GM19025 (cell line): Measurements from ENCODE around the gene ALG9.
A peak's percentile ranks its signal among the peaks of the same experiment; 100 is the strongest.
"Not testable (repeated sequence)": the region's sequence is repeated elsewhere in the genome, so short reads cannot be mapped to it uniquely, and the experiment has no call there.

Experiments
- ATAC-seq: cut with Tn5 transposase; IDR thresholded peaks from one replicate; pipeline ENCODE4 v1.9.1; 2021; ENCODE audit warnings: mild to moderate bottlenecking, low read depth, moderate library complexity; ENCODE audit not compliant: unreplicated experiment

The ALG9 gene

DNA sequence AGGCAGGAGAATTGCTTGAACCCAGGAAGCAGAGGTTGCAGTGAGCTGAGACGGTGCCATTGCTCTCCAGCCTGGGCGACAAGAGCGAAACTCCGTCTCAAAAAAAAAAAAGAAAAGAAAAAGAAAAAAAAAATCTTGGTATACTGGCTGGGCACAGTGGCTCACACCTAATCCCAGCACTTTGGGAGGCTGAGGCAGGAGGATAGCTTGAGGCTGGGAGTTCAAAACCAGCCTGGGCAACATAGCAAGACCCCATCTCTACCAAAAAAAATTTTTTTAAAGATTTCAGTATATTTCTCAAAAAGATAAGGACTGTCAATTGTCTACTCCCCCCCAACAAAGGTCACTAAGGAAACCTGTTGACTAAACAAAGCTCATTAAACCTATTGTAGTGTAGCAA, 13.7 kb upstream of the ALG9 start:
- ATAC-seq = not testable (repeated sequence)

DNA sequence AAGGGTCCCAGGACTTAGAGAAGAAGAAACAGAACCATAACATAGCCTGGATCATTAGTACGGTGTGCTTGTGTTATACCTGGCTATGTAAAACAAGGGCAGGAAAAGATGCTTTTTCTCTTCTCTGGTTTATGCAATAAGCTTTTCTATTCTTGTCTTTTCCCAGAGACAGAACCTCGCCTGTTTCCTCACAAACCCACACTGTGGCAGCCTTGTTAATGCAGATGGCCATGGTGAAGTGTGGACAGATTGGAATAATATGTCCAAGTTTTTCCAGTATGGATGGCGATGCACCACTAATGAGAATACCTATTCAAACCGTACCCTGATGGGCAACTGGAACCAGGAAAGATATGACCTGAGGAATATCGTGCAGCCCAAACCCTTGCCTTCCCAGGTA, 10.8 kb upstream of the ALG9 start:
- no peak for ATAC-seq

DNA sequence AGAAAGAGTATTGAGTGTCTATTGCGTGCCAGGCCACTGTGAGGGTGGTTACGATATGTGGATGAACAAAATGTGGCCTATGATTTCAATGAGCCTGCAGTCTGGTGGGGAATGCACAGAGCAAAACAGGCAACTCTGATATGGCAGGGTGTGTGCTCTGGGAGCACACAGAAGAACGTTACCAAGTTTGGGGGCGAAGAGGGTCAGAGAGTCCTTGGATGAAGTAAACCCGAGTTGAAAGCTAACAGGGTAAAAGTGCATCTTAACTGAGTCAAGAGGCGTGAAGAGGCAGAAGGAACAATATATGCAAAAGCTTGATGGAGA, 8.2 kb upstream of the ALG9 start:
- peak; percentile 2 for ATAC-seq

DNA sequence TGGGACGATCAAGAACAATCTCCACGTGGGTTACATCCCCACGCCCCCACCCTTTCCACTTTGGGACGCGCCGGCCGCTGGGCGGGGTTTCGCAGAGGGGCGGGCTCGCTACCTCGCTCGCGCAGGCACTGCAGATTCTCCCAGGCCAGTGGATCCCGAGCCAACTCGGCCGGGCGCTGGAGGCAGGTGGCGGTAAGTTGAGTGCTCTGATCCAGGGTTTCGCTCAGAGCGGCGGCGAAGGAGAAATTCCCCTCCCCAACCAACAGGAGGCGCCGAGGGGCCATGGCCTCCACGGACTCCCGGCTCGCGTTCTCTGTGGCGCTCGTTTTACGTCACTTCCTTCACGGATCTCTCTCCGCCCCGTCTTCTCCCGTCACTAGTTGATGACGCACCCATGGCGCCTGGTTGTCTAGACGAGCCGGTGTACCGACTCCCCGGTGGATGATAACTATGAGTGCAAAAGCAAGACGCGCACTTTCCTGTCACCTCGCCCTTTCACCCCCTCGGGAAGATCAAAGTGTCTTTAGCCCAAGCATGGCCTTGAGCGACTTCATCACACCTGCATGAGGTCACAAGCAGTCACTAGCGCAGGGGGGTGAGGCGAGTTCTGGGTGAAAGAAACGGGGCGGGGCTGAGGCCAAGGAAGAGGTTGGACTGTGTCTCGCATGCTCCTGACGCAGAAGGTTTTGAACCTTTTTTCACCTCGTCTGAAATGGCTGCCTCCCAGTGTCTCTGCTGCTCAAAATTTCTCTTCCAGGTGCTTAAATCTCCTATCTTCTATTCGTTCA, 7.7 kb upstream of the ALG9 start, which contains the start of the genes CFAP68 and FDXACB1:
Gene CFAP68, plus strand, starts transcription at position 693 of the 788 bp plus-strand sequence. Its CDS starts 20 bp downstream, at position 713.
Gene FDXACB1, minus strand, starts transcription at position 317 of the 788 bp plus-strand sequence. Its CDS starts 33 bp downstream, at position 284.
- ATAC-seq = peak; percentile 84

DNA sequence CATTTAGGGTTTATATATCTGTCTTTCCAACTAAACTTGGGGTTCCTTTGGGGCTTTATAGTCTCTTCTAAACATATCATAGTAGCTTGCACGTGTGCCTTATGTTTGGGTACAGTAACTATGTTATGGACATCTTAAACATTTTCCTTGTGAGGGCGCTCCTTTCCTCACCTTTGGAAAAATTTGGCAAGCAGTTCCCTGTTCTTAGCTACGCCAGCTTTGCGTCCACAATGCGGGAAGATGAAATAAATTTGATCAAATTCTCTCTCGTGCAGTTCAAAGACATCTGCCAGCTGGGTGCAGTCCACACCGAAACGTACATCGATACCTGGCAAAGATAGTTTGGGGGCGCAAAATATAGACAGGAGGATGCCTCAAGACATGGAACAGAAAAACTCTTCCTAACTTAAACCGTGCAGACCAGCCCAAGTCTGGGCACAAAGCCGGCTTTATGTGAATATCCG, 7.0 kb upstream of the ALG9 start:
- ATAC-seq = no peak

DNA sequence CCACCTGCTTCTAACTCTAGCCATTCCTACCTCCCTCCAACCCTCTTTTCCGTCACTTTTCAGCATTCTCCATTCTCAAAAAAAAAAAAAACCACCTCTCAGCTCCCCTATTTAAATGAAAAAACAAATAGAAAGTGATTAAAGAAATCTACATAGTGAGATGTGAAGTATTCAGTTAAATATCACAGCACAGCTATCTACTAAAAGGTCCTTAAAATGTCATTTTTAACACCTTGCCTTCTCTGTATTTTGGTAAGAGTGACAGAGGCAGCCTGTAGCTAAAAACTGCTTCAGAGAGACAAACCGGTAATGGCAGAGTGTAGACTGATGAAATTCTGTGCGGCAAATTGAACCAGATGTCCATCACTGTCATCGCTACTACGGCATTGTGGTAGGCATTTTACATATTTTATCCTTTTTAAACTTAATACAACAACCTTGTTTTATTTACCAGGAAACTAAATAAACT, 346 bp upstream of the ALG9 start:
- no peak for ATAC-seq

DNA sequence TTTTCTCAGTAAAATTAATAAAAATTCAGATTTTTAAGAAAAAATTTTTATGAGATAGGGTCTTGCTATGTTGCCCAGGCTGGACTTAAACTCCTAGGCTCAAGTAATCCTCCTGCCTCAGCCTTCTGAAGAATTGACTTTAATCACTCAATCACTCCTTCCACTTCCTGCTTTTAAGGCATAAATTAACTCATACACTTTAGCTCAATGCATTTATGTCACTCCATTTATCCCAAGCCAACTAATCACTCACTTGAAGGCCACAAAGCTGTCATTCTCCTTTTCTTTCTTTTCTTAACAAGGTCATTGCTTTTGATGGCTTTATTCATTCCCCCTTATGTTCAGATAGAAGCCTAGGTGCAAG, 877 bp downstream of the ALG9 start:
- no peak for ATAC-seq

DNA sequence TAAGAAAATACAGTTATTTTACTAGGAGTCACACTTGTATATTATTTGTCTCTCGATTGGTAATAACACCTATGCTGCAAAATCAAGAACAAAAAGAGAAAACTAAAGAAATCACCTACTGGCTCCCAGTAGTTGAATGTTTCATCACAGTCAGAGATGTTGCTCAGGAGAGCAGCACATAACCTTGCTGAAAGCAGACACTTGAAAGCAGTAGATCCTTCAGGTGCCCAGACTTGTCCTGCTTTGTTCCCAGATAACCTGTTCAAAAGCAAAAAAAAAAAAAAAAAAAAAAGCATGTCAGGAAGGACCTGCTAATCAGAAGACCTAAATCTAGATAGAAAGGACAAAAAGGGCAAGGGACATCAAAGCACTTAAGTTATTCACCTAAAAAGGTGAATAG, 1.3 kb downstream of the ALG9 start:
- ATAC-seq = no peak

DNA sequence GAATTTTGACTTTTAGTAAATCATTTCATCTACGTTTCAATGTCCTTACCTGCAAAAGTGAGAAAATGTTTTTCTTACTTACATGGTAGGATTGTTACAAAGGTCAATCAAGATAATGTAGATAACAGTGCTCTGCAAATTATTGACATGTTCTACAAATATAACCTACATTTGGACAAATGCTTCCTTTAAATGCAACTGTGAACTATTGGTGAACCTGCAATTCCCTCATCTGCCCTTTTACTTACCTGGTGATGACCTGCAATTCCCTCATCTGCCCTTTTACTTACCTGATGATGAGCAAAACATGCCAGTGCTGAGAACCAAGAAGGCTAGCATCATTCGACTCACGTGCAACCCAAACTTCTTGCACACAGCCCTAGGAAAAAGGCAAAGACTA, 11.1 kb downstream of the ALG9 start:
- no peak for ATAC-seq

DNA sequence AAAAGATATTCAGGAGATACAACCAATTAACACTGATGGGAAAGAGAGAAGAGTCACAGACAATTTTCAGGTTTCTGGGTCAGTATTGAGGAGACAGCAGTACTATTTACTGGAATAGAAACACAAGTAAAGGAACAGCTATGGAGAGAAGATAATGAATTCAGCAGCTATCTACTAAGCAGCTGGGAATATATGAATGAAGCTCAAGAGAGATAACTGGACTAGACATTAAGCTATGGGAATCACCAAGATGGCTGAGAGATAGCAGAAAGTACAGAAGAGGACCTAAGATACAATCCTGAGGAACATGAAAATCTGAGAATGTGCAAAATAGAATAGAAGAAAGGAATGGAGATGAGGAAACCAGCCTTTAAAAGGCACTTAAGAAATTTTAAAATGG, 15.9 kb downstream of the ALG9 start:
- ATAC-seq = no peak

DNA sequence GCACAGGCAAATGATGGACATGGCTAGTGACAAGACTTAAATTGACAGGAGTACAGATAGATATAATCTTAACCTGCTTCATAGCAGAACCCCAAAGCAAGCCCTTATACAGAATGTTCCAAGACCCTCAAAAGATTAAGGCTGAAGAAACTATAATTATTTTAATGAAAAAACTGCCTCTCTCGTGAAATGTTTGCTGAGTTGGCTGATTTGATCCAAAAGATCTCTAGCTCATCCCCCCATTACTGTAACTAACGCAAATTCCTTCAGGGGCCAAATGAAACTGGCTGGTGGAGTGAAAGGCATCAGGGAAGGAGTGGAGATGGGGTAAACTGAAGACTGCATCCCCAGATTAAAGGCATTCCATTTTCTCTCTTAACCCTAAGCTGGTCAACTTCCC, 19.3 kb downstream of the ALG9 start:
- no peak for ATAC-seq

DNA sequence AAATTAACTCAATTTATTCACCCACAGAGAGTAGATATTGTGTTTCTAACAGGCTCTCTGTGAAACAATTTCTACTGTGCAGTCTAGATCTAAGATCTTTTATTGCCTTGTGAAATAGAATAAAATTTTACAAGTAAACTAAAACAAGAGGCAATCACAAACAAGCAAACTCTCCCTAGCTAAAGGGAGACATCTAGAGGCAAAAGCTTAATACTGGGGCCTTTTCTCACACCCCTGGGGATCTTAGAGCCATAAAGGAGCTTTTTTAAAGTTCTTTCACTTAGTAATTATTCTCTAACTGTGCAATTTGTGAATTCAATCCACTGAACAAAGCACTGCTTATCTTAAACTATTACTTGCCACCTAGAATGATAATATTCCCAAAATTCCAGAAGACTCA, 19.7 kb downstream of the ALG9 start:
- ATAC-seq = no peak

DNA sequence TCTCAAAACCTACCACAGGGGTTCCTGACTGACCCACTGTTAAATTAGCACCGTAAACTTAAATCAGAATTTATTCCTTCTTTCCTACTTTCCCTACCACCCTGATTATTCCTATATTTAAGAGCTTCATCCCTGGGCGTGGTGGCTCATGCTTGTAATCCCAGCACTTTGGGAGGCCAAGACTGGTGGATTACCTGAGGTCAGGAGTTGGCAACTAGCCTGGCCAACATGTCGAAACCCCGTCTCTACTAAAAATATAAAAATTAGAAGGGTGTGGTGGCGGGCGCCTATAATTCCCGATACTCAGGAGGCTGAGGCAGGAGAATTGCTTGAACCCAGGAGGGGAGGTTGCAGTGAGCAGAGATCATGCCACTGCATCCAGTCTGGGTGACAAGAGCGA, 20.3 kb downstream of the ALG9 start:
- ATAC-seq = no peak

DNA sequence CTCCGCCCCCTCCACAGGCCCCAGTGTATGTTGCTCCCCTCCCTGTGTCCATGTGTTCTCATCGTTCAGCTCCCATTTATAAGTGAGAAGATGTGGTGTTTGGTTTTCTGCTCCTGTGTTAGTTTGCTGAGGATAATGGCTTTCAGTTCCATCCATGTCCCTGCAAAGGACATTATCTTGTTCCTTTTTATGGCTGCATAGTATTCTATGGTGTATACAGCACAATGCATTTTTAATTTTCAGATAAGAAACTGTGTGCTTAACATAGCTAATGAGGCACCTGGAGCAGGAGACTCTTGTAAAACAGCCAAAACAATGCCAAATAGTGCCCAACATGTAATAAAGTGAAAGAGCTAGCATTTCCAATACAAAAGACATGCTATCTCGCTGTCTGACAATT, 21.8 kb downstream of the ALG9 start:
- ATAC-seq = no peak

DNA sequence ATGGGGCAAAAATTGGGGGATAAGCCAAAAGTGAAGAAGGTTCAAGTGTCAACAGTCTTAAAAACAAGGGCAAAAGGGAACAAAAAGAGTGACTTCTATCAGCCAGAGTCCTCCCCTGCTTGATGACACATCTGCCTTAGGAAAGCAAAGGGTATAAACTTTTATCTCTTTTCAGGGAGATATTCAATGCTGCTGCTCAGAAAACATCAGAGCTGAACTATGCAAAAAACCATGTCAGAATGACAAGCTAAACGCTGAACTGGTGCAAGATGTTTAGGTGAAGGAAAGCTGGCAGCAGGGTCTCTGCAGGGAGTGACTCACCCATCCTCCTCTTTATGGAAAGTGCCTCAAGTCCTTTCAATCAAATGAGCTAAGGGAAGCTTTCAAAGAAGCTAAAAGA, 24.7 kb downstream of the ALG9 start:
- no peak for ATAC-seq

DNA sequence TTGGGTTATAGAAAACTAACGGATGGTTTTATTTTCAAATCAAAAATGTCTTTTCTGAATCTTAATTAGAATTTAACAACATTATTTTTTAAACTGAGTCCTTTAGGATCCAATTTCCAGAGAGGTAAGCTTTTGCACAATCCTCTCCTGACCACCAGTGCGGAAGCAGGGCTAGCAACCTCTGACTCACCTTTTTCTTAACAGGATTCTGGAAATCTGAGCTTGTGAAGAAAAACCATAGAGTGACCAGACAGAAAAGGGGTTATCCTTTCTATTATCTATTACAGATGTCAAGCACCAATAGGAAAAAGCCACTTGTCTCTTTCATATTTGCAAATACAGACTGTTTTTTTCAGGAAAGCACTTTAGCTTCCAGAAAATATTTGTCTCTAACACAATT, 25.3 kb downstream of the ALG9 start:
- no peak for ATAC-seq

DNA sequence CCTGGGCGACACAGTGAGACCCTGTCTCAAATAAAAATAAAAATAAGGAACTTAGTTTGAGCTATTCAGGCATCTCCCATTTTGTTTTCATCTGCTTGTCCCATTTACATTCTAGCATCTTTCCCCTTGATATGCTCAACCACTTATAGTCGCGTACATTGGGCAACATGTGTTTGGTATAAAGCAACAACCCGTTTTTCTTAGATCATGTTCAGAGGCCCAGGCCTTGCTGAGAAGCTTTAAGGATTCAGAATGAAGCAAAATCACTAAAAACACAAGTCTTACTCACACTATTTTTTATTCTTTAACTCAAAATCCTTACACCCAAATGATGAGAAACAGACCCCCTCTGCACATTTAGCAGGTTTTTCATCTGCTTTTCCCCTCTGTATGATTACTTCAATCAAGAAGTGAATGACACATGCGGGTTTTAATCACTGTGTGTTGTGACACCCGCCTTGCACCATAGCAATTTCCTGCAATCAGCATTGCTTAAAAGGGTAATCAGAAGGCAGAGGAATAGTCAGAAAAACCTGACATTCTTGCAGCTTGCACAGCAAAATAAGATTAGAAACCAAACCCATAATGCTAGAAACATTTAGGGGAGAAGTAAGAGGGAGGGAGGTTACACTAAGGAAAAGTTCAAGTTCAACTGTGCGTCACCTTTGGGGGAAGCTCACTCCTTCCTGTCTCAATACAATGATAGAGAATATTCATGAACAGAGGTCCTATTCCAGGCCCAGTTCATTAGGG, 25.9 kb downstream of the ALG9 start:
- ATAC-seq = no peak

DNA sequence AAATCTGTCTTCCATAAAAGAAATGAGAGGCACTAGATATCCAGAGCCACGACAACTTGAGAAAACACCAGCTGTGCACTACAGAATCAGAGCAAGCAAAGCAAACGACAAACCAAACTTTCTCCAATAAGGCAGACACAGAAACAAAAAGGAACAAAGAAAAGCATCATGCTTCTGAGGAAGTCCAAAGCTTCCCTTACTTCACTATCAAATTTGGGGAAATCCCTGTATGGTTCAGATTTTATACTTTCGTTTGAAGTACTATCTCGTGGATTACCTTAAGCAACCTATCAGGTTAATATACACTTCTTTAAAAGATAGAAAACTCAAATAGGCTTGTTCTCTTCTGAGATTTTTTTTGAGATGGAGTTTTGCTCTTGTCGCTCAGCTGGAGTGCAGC, 27.7 kb downstream of the ALG9 start:
- no peak for ATAC-seq

DNA sequence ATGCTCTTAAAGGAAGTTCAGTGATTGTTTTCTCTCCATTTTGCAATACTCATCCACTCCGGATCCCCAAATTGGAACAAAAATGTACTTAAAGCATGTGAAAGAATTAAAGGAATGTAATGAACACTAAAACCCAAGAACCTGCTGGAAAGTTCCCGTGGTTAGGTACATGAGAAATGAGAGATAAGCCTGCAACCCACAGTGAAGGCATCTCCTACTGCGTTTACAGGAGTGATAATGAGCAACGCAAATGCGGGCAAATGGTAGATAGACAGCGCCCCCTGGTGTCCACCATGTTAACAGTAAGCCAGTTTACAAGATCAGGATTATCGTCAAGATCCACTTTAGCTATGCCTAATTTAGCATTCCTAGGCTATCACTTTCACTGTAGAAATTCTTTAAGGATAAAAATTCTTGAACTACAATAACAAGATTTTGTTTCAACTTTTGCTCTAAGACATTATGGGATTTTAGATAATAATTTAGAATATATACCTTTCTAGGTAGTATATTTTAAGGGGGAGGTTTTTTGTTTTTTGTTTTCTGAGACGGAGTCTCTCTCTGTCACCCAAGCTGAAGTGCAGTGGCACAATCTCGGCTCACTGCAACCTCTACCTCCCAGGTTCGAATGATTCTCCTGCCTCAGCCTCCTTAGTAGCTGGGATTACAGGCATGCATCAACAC, 29.9 kb downstream of the ALG9 start:
- ATAC-seq = peak; percentile 46

DNA sequence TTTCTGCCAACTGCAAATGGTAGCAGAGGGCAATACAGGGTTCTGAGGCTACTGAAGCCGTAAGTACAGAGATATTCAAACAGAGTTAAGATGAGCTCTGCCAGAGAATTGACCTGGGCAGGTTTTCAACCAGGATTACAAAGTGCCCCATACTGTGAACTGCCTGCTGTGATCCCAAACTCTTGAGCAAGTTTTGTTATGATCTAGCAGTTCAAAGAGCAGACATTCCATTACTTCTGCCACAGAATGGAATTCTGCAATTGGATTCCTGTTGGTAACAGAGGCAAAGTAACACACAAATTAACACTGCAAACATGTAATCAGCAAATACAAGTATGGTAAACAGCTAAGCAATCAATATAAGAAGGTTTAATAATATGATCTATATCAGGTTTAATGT, 31.2 kb downstream of the ALG9 start:
- no peak for ATAC-seq

DNA sequence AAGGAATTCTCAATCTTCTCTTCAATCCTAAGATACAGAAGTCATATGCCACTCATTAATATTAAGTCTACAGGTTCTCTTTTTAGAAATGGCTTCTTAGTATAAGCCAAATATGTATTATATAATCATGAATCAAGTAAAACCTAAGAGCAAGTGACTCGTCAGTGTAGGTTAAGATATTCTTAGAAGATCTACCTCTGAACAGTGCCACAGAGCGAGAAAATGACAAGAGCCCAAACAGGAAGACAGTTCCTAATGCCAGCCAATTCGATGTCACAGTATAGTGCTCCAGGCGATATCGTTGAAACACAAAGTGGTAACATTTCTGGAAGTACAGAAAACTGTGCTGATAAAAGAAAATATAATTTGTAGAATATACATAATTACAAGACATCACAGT, 33.3 kb downstream of the ALG9 start:
- ATAC-seq = no peak
